ENCODE results near the gene PKP2.

Gene PKP2

DNA sequence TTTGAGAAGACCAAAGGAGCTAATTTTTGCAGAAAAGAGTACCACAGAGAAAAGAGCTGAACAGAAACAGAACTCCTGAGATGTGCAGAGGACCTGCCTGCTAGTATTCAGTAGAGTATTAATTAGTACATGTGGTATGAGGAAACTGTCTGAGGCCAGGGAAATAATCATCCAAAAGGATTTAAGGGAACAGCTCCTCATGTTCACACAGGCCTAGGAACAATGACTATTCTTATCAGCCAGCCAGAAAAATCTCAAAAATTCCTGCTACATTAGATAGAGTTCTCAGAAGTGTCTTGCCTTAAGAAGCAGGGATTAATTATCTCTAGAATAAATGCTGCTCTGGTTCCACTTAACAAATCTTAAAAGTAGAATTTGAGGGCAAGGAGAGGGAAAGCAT, 36.4 kb downstream of the PKP2 start:
- no peak for DNase-seq

DNA sequence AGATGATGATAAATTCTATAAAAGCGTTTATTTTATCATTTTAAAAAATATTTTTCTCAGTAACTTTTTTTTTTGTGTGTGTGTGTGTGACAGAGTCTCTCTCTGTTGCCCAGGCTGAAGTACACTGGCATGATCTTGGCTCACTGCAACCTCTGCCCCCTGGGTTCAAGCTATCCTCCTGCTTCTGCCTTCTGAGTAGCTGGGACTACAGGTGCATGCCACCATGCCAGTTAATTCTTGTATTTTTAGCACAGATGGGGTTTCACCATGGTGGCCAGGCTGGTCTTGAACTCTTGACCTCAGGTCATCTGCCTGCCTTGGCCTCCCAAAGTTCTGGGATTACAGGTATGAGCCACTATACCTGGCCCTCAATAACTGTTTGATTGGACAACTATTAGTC, 37.2 kb downstream of the PKP2 start:
- no peak for DNase-seq

DNA sequence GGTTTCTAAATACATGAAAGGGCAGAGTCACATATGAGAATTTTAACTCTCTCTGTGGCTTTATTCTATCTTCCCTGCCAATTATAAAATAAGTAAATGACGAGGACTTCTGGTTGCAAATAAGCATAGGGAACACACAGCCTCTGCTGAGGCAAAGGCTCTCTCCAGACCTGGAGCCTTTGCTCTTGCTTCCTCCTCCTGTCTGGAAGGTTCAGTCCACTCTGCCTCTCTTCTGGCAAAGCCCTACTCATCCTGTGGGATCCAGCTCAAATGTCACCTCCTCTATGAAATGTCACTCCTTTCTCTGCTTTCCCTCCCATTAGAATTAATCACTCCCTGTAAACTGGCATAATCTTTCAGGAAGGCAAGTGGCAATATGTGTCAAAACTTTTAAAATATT, 41.9 kb downstream of the PKP2 start:
- no peak for DNase-seq

DNA sequence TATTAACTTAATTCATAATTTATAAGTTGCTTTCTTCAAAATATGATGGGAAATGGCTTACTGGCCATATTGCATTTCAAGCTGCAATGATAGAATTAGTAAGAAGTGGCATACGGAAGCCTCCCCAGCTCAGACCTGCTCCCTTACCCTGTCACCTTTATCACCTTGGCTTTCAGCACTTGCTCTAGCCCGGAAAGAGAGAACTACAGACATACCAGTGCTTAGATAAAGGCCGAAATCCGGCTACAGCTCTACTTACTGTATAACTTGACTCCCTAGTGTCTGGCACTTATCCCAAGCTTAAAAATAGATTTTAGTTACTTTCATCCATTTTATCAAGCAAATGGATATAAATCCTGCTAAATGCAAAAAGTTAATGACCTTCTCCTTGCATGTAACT, 42.5 kb downstream of the PKP2 start:
- no peak for DNase-seq

DNA sequence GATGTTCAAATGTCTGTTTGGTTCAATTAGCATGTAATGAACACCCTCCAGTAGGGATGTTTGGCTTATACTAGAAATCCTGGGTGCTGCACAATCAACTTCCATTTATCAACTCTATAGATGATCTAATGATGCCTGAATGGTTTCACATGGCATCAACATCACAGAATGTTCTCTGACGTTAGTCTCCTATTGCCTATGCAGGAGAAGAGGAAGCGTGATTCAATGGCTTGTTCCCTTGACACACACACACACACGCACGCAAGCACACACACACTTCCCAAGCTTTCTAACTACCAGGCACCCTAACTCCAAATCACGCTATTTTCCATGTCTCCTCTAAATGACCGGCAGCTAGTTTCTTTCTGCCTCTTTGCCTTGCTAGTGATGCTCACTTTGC, 49.3 kb downstream of the PKP2 start:
- DNase-seq, result no peak

DNA sequence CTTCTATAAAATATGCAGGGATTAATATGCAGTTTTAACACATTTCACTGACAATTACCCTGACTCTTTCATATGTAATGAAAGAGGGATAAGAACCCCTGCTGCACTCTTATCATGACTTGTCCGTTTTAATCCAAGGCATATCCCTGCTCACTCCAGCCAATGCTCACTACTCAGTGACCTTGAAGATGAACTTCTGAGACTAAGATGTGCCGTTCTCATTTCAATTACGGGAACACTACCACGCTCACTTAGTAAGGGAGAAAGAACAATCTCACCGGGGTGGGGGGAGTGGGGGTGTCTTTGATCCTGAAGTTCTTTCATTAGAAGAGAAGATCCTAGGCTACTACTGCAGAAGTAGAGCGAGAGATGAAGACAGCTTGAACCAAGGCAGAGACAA, 50.5 kb downstream of the PKP2 start:
- no peak for DNase-seq

DNA sequence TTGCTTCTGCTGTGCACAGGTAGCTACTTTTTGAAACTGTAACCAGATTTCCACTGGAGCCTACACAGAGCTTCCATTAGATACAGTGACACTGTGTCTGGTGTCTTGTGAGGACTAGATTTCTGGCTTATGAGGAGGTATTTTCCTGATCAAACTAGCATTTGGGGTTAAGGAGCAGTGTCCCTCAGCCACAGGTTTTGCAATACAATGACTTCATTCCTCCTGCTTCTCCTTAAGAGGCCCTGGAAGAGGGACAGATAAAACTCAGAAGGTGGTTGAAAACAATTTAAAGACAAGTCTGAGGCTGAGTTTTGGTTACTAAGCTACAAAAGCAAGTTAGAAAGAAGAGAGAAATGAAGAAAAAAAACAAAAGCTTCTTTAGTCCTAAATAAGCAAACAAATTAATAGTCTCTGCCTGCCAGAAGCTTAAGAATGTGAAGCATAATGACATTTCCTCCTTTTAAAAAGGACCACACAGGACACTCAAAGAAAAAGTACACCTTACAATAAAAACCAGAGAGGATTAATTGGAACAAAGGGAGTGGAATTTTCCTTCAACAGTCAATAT, 53.0 kb downstream of the PKP2 start:
- DNase-seq, result no peak

DNA sequence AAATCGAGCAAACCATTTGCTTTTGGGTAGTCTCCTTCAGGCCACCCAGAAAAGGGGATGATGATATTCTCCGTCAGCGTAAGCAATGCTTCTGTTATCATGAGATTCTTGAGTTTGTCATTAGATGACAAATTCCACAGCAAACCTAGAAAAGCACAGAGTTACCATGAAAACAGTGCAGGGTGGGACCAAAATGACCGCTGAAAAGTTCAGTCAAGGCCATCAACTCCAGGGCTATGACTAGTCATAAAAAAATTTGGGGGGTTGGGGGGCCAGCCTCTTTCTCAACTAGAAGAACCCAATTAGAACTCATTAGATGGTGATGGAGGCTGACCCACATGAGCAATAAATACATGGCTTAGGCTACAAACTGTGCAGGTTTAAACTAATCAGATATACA, 55.5 kb downstream of the PKP2 start:
- no peak for DNase-seq

DNA sequence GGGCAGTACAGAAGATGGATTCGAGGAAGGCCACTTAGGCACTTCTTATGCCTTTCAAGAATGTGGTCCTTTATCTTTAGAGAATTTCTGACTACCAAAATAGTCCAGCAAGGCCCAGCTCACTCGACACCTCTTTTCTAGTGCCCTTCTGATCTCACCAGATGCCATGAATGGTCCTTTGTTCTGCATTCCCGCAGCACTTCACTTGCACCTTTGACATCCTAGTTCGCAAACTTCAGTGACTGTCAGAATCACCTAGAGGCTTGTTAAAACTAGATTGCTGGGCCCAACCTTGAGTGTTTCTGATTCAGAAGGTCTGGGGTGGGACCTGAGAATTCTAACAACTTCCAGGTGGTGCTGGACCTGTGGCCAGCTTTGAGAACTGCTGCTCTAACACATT, 56.7 kb downstream of the PKP2 start:
- DNase-seq, result no peak

DNA sequence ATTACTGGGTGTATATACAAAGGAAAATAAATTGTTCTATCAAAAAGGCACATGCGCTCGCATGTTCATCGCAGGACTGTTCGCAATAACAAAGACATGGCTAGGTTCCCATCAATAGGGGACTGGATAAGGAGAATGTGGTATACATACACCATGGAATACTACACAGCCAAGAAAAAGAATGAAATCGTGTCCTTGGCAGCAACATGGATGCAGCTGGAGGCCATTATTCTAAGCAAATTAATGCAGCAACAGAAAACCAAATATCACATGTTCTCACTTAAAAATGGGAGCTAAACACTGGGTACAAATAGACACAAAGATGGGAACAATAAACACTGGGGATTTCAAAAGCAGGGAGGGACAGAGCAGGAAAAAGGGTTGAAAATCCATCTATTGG, 58.6 kb downstream of the PKP2 start:
- no peak for DNase-seq

DNA sequence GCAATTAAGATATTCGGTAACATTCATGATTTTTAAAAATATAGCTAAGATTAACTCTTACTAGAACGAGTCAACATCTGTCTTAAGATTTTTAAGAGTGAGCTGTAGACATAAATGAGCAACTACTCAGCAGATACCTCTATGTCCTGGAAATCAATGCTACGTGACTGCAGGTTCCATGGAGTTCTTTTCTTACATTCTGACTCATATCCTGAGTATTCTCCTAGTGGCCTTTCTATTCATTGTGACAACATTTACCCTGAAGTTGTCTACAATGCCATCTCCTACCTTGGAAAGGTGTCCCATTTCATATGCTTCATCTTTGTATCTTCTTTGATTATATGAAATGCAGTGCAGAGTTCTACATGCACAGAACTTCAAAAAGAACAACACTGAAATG, 59.9 kb downstream of the PKP2 start:
- no peak for DNase-seq

DNA sequence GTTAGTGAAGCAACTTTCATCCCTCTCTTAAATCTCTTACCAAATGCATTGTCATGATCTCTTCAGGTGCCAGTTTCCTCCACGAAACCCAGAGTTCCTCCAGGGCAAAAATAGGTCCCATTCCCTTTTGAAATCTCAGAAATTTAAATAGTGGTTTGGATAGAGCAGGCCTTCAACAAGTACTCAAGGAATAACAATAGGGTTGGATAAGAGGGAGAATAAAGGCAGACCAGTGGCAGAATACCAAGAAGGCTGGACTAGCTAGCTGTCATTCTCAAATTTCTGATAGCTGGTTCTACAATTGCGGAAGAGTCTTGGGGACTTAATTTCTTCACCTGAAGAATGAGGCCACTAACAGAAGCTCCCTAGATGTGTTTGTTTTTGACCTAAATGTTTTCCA, 62.5 kb downstream of the PKP2 start:
- no peak for DNase-seq

DNA sequence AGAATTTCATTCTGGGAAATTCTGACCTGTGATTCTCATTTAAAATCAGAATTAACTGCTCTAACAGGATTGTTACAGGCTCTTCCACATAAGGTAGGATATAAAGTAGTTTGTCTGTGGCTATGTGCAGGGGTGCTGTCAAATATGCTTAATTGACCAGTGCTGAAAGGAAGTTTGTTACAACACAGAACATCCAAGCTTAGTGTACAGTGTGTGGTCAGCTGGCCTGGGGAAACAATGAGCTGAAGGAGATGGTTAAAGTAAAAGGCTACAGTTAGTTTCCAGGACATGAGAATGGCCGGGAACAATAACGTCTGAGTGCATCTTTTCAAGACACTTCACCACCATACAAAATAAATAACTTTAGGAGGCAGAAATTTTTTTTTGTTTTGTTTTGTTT, 68.0 kb downstream of the PKP2 start:
- DNase-seq, result no peak

DNA sequence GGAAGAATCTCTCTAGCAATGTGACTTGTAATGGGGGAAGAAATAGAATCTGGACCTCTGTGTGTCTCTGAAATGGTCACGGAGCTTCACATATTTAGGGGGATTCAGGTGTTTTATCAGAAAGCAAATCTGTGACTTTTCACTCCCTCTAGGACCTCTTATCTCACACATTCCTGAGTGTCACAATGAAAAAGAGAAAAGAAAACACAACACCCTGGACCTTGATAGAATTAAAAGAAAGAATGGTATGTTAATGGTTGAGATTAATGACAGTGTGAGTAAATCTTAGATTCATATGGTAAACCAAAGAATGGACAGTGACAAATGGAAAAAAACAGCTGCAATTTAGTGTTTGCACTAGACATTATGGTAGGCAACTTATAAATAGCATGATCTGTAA, 68.5 kb downstream of the PKP2 start:
- DNase-seq, result no peak

DNA sequence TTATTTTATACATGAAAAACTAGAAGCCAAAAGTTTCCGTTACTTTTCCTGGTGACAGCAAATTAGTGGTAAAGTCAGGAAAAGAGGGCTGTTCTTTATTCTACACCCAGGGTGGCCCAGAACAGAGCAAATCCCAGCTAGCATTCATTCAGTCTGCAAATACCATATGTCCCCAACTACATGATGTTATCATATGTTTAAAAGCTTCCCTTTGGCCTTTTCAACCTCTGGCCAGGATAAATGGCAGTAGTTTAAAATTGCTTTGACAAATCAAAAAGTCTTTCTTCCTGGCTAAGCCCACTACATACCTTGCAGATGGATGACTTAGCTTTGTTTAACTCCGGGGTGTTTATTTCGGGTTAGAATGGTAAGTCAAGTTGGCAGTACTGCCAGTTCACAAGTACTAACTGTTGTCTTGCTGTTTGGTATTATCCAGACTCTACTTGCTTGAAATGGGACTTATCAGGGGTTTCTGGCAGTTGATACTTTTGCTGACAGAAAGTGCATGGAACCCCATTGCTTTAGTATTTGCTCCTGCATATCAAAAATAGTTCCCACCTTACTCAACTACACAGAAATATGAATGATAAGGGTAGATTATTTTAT, 69.7 kb downstream of the PKP2 start:
- DNase-seq, result no peak

DNA sequence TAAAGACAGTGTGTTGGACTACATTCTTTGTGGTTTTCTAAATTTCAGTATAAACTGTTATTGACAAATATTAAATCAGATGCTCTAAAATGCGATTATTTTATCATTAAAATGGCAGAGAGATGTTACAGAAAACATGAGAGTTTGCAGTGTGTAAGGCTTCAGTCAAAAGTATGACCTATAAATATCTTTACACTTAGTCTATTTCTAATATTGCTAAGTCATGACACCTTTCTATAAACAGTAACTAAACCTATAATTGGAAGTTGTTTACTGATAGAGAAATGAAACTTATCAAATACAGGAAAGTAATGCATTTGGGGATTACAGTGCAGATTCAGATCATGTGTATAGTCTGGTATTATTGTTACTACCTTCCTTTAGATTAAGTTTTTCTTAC, 72.0 kb downstream of the PKP2 start:
- DNase-seq, result no peak

DNA sequence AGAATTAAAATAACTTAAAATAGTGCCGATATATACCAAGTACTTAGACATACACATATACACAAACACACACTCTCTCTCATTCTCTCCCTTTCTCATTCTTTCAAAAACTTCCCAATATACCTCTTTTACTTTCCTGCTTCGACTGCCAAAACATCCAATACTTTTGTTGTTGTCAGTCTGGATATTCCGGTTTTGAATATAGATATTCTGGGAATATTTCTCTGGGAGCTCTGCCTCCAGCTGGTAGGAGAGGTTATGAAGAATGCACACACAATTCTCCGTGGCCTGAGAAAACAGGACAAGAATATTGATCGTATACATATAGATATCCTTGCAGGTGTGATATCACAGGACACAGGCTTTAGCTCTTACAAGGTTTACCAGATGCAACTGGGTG, 74.2 kb downstream of the PKP2 start:
- DNase-seq, result no peak

DNA sequence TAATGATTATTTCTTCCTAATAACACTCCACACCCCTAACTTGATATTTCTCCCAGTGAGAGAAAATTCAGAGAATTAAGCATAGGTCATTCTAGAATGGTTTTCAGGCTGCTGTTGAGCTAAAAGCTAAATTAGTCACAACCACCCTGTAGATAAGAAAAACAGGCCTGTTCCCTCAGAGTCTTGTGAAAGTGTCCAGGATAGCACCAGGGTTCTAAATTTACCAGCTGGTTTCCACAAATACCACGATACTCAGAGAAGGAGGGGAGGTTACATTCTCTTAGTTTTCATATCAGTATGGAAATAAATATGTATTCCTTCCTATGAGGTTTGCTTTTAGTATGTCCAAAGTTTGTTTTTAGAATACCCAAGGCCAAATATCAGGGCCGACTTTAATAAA, 74.9 kb downstream of the PKP2 start:
- no peak for DNase-seq

DNA sequence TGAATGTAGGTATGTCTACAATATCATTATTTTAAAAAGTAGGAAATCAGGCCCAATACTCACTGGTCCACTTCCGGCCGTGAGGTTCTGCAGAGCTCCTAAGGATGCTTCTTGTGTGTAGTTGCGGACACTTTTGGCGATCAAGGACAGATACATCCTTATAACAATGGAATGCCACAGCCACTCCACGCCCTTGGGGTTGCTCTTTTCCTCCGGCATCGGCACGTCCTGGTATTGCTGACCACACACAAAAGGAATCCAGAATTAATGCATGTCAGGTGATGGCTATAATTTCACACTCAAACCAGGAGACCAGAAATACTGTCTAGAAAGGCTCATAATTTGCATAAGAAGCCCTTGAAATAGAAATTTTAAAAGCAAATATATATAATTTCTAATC, 75.3 kb downstream of the PKP2 start:
- no peak for DNase-seq

DNA sequence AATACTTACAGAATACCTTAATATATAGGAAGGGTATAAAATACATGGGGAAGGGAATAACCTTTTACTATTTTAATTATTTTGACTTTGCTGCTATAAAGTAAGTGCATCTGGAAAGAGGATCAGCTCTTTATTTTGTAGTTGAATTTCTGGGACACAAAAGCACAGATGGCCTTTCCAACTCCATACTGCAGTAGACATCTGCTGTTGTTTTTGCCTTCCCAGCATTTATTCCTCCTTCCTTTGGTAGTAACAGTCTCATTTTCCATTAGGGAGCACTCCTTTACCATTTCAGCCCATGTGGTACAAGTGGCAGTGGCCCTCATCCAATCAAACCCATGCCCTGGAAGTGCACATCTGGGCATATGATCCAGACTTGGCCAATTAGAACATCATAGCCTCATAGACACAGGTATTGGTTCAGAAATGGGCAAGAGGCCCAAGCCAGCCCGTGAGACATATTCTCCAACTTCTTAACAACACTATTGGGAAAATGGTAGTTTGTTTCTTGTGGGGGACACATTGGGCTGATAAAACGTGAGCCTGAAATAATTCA, 76.1 kb downstream of the PKP2 start:
- DNase-seq, result no peak

DNA sequence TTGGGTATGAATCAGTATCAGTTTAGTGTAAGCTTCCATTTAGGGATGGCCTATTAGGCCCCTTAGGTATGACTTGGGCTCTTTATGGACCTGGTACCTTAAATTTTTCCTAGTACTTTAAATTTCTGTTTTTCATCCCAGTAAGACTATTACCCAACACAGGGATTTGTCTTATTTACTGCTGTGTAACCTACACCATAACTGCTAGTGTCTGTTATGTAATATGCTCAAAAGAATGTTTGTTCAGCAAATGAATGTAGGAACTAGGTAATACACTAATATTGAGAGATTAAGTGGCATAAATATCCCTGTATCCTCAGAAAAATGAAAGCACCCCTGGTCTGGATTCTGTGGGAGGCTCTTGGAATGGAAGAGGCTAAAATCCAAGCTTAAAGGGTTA, 77.2 kb downstream of the PKP2 start:
- DNase-seq, result no peak

DNA sequence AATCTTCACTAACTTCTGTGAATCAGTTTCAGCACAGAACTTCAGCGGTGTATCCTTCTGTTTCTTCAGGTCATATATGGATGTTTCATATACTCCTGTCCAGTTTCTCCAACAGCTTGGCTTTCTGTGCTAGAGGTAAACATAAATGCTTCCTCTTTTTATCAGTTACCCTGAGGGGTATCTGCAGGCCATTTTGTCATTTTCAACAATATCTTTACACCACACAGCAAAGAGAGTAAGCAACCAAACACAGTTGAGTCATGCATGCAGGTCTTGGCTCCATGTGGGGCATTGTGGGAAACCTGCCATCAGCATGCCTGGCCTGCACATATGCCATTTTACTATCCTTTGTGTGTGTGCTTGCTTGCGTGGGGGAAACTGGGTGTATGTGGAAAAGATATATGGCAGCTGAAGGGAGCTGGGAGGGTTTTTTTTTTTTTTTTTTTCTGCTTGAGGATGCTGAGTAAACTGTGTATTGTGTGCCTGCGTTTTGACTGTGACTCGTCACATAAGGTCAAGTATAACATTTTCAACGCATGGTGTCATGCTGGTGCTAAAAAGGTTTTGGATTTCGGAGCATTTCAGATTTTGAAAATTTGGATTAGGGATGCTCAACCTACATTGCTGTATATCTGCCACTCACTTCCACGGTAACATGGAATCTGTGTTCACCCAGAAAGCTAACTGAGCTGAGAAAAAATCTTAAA, 84.7 kb downstream of the PKP2 start:
- DNase-seq, result no peak

DNA sequence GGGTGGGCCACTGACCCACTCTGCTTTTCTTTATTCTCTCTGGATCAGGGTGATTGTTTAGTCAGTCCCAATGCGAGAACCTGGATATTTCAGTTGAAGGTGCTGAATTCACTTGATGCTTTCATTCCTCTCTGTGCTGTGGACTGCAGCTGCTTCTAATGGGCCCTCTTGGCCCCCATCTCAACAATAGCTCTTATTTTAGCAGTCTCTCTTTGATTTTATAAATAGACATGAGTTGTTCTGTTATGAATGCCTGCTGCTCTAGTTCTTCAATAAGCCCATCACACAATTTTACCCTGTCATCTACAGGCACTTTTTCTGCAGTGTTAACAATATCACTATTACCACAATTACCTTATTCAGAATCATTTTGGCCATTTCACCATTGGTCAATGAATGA, 86.7 kb downstream of the PKP2 start:
- no peak for DNase-seq

DNA sequence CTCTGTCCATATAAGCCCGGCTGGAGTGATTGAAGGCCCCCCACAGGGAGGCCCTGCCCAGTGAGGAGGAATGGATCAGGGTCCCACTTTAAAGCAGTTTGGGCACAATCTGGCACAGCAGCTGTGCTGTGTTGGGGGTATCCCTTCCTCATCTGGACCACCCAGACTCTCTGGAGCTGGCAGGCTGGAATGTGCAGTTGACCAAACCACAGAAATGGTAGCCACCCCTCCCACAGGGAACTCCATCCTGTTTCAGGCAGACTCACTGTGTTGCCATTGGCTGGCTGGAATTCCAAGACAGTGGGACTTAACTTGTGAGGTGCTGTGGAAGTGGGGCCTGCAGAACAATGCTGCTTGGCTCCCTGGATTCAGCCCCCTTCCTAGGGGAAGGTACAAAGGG, 87.4 kb downstream of the PKP2 start:
- DNase-seq, result no peak

DNA sequence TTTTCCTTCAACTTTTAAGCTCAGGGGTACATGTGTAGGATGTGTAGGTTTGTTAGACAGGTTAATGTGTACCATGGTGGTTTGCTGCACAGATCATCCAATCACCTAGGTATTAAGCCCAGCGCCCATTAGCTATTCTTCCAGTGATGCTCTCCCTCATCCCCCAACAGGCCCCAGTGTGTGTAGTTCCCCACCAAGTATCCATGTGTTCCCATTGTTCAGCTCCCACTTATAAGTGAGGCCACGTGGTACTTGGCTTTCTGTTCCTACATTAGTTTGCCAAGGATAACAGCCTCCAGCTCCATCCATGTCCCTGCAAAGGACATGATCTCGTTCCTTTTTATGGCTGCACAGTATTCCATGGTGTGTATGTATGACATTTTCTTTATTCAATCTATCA, 92.3 kb downstream of the PKP2 start:
- no peak for DNase-seq

Measured in amniotic stem cell (primary cell).